SH-SY5Y (cell line): ENCODE data around the gene ZDHHC14.

Source experiments
- GATA2 ChIP-seq: IDR thresholded peaks from 2 replicates; pipeline ENCODE4 v1.6.1; 2011; ENCODE audit warnings: mild to moderate bottlenecking, low read depth, low read length
- GATA3 ChIP-seq: IDR thresholded peaks from 2 replicates; pipeline ENCODE4 v1.6.1; 2011; ENCODE audit warnings: low read depth, mild to moderate bottlenecking, low read length, moderate library complexity

DNA sequence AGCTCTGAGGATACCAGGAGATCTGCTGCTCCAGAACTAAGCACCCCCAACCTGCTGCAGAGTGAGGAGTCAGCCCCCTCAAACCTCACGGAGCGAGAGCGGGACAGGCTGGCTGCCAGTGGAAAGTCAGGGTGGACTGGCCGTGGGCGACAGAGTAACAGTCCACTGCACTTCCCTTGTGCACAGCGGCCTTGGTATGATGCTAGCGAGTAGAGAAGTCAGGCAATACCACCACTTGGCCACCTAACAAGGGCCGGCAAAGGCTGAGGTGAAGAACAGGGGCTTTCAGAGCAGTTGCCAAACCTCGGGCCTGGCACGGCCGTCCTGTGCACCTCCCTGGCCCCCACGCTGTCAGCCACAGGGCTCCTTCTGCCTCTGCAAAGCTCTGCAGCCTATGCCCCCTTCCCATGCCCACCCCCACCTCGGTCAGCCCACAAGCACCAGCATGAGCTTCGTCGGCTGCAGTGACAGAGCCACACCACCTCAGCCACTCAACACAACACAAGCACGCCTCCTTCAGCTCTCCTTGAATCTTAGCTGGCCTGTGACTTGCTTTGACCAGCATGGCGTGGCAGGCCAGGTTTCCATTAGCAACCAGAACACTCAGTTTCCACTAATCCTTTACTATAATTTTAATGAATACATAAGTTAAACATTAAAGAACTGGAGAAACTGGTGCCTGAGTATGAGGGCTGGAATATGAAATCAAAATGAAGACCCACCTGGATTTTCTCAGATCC is 314.5 kb downstream of the ZDHHC14 start:
- no peak for TF ChIP-seq GATA2
- TF ChIP-seq GATA3 = no peak
